Measurements from ENCODE around the gene SLC23A2.

DNA sequence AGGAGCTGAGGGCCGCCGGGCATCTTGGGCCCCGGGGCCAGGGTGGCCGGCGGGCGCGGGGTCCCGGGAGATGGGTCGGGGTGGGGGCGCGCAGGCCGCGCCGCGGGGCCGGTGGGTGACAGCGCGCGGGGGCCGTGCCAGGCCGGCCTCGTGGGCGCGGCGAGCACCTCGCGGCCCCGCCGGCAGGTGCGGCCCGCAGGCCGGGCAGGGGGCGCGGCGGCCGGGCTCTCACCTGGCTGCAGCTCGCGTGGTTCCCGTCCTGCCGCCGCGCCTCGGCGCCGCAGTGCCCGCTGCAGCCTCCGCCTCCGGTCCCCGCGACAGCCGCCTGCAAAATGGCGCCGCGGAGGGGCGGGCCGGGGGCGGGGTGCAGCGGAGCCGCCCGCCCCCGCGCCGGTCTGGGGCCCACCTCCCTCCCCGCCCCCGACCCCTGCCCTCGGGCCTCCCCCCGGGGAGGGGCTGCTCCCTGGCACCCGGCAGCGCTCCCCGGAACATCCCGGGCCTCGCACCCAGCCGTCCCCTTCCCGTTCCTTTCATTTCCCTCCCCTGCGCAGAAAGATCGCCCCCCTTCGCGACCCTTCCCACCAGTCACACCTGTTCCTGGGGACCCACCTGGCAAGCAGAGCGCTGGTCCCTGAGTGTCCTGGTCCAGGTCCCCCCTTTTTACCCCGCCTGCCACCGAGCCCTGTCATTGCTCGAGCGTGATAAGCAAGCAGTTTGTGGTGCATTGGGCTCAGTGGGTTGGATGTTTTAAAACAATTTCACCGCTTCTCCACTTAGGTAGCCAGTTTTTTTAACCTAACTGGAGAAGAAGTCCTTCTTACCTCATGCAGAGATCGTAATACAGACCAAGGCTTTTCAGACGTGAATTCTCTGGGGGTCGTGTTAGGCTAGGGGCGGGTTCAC, at the start of gene SLC23A2:
- TF ChIP-seq, protein P1, sequence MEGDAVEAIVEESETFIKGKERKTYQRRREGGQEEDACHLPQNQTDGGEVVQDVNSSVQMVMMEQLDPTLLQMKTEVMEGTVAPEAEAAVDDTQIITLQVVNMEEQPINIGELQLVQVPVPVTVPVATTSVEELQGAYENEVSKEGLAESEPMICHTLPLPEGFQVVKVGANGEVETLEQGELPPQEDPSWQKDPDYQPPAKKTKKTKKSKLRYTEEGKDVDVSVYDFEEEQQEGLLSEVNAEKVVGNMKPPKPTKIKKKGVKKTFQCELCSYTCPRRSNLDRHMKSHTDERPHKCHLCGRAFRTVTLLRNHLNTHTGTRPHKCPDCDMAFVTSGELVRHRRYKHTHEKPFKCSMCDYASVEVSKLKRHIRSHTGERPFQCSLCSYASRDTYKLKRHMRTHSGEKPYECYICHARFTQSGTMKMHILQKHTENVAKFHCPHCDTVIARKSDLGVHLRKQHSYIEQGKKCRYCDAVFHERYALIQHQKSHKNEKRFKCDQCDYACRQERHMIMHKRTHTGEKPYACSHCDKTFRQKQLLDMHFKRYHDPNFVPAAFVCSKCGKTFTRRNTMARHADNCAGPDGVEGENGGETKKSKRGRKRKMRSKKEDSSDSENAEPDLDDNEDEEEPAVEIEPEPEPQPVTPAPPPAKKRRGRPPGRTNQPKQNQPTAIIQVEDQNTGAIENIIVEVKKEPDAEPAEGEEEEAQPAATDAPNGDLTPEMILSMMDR (conservative IDR thresholded peaks at IDR 0.05), result no peak
- no peak for TF ChIP-seq EZH2 (IDR thresholded peaks at IDR 0.05; ENCODE audit: low read depth)

Data from PC-9 (cell line).